IMR-90 (cell line): Measurements from ENCODE around the gene MALL. TPM values are rescaled to one million over a fixed set of nuclear protein-coding genes. Genes with fewer than 3 reads are reported as not detected.
"Not testable (repeated sequence)": the region's sequence is repeated elsewhere in the genome, so short reads cannot be mapped to it uniquely, and the experiment has no call there.

Experiments
- ATAC-seq: fragments of 200-7000 bp; cut with Tn5 transposase; 2 replicates; pipeline ENCODE4 v1.9.1; 2020; ENCODE audit warnings: low read depth, mild to moderate bottlenecking, moderate library complexity
- BruUV-seq: library from RNA; stranded (reverse); fragments of 400-500 nt; replicated peaks from 2 replicates; lab custom pipeline; 2021; lab: Mats Ljungman, UMichigan
- CTCF ChIA-PET: fragments of 300-600 bp; formaldehyde crosslinking; extraction: SDS; loops from one replicate; lab custom pipeline; 2021; ENCODE audit warnings: antibody characterized with exemption; lab: Yijun Ruan, JAX
- POLR2A ChIA-PET: fragments of 300-600 bp; sonication (Branson Sonifier 250); formaldehyde crosslinking; loops from one replicate; lab custom pipeline; 2022; ENCODE audit warnings: antibody characterized with exemption; ENCODE audit not compliant: unreplicated experiment; lab: Charles Lee
- DNase-seq: peaks from one replicate; pipeline ENCODE4 v3.0.0; 2013
- H2AFZ ChIP-seq: replicated peaks from 2 replicates; pipeline ENCODE3; 2013; ENCODE audit warnings: low read length, mild to moderate bottlenecking; ENCODE audit not compliant: poor library complexity
- H2AK5ac ChIP-seq: 2 replicates; pipeline ENCODE4 v1.6.1; 2013; ENCODE audit warnings: low read depth, low read length, inconsistent platforms
- H2AK9ac ChIP-seq: replicated peaks from 2 replicates; pipeline ENCODE3; 2013; ENCODE audit warnings: mild to moderate bottlenecking, low read depth, low read length, moderate library complexity; ENCODE audit not compliant: poor library complexity
- H2BK120ac ChIP-seq: 2 replicates; pipeline ENCODE4 v1.6.1; 2013; ENCODE audit warnings: low read depth, low read length, inconsistent platforms
- H2BK15ac ChIP-seq: 3 replicates; pipeline ENCODE4 v1.6.1; 2013; ENCODE audit warnings: low read depth, low read length, inconsistent platforms
- H2BK20ac ChIP-seq: 2 replicates; pipeline ENCODE4 v1.6.1; 2013; ENCODE audit warnings: low read depth, mild to moderate bottlenecking, inconsistent platforms, low read length, moderate library complexity
- H2BK5ac ChIP-seq: 2 replicates; pipeline ENCODE4 v1.6.1; 2013; ENCODE audit warnings: mild to moderate bottlenecking, low read depth, low read length, inconsistent platforms; ENCODE audit not compliant: poor library complexity, severe bottlenecking
- H3K14ac ChIP-seq: replicated peaks from 2 replicates; pipeline ENCODE4 v1.6.1; 2013; ENCODE audit warnings: low read depth, low read length, inconsistent platforms
- H3K18ac ChIP-seq: 2 replicates; pipeline ENCODE4 v1.6.1; 2013; ENCODE audit warnings: low read depth, low read length, control low read depth
- H3K23ac ChIP-seq: 2 replicates; pipeline ENCODE4 v1.6.1; 2013; ENCODE audit warnings: low read depth, low read length, inconsistent platforms
- H3K27ac ChIP-seq: 2 replicates; pipeline ENCODE4 v1.5.1; 2013; ENCODE audit warnings: mild to moderate bottlenecking, control low read depth, low read length; ENCODE audit not compliant: insufficient read depth
- H3K27me3 ChIP-seq: 2 replicates; pipeline ENCODE4 v1.6.1; 2013; ENCODE audit warnings: low read length; ENCODE audit not compliant: control insufficient read depth, insufficient read depth
- H3K36me3 ChIP-seq: 2 replicates; pipeline ENCODE4 v1.6.1; 2013; ENCODE audit warnings: low read length, mixed read lengths; ENCODE audit not compliant: control insufficient read depth, insufficient read depth
- H3K4ac ChIP-seq: 2 replicates; pipeline ENCODE4 v1.6.1; 2013; ENCODE audit warnings: low read depth, low read length, inconsistent platforms
- H3K4me1 ChIP-seq: 2 replicates; pipeline ENCODE4 v1.6.1; 2013; ENCODE audit warnings: low read length, mixed read lengths; ENCODE audit not compliant: control insufficient read depth, insufficient read depth
- H3K4me2 ChIP-seq: 2 replicates; pipeline ENCODE4 v1.6.1; 2013; ENCODE audit warnings: low read depth, mild to moderate bottlenecking, control low read depth, low read length, moderate library complexity
- H3K4me3 ChIP-seq: 2 replicates; pipeline ENCODE4 v1.5.1; 2013; ENCODE audit warnings: low read depth, mild to moderate bottlenecking, control low read depth, low read length, moderate library complexity; ENCODE audit not compliant: insufficient read depth
- H3K56ac ChIP-seq: 2 replicates; pipeline ENCODE4 v1.6.1; 2013; ENCODE audit warnings: low read length, inconsistent platforms; ENCODE audit not compliant: insufficient read depth; ENCODE audit errors: extremely low read depth
- H3K79me1 ChIP-seq, 2 experiments: 2 replicates each; pipeline ENCODE4 v1.6.1; 2013; ENCODE audit warnings: low read length in 2 of 2, inconsistent platforms in 1 of 2, low read depth in 1 of 2
- H3K9ac ChIP-seq: 2 replicates; pipeline ENCODE4 v1.6.1; 2013; ENCODE audit warnings: low read depth, low read length, control low read depth
- H3K9me1 ChIP-seq: 2 replicates; pipeline ENCODE4 v1.6.1; 2013; ENCODE audit warnings: low read length, inconsistent platforms; ENCODE audit not compliant: insufficient read depth
- H3K9me3 ChIP-seq: 2 replicates; pipeline ENCODE4 v1.6.1; 2013; ENCODE audit warnings: low read length; ENCODE audit not compliant: control insufficient read depth, insufficient read depth
- H4K20me1 ChIP-seq: 2 replicates; pipeline ENCODE4 v1.6.1; 2013; ENCODE audit warnings: low read length, inconsistent platforms; ENCODE audit not compliant: insufficient read depth
- H4K5ac ChIP-seq: 2 replicates; pipeline ENCODE4 v1.6.1; 2013; ENCODE audit warnings: mild to moderate bottlenecking, low read depth, low read length, control low read depth
- H4K8ac ChIP-seq, 2 experiments: 2 replicates each; pipeline ENCODE4 v1.6.1; 2013; ENCODE audit warnings: low read depth in 2 of 2, low read length in 2 of 2, control low read depth in 1 of 2, inconsistent platforms in 1 of 2
- H4K91ac ChIP-seq: 2 replicates; pipeline ENCODE4 v1.6.1; 2013; ENCODE audit warnings: low read depth, low read length, inconsistent platforms; ENCODE audit not compliant: insufficient read depth
- WGBS, 2 experiments: methylation state at CpG; one replicate each; pipeline versions ENCODE4 v1.1.5 to v1.1.7; 2013; ENCODE audit warnings: missing lambda C conversion rate in 2 of 2; ENCODE audit not compliant: insufficient read length in 1 of 2; ENCODE audit errors: extremely low coverage in 2 of 2; 5-methylcytosine and 5-hydroxymethylcytosine counted together
- dilution Hi-C: fragments of 300-500 bp; cut with HindIII; formaldehyde crosslinking; loops from one replicate; pipeline ENCODE4 v1.14.3; 2018; ENCODE audit warnings: low sequenced_read_pairs; ENCODE audit not compliant: unreplicated experiment
- in situ Hi-C: fragments of 300-500 bp; cut with MboI; formaldehyde crosslinking; loops from 3 replicates; pipeline ENCODE4 v1.14.3; 2019; ENCODE audit warnings: low sequenced_read_pairs, inconsistent platforms, mixed read lengths
- intact Hi-C: fragments of 100-400 bp; cut with micrococcal nuclease; formaldehyde crosslinking; loops from 2 replicates; pipeline ENCODE4 v1.10.0; 2022
- polyA plus RNA-seq, 3 experiments: library from polyadenylated mRNA; depleted of rRNA; stranded (reverse); fragments of >200 nt; gene quantifications; 2 replicates each; pipeline ENCODE4 v1.2.3, GENCODE V29; 2012; ENCODE audit warnings: low replicate concordance in 1 of 3
- total RNA-seq: library from RNA; depleted of rRNA; stranded (reverse); fragments of >200 nt; gene quantifications from 2 replicates; pipeline ENCODE4 v1.2.3, GENCODE V29; 2012

MALL gene
- total and polyA plus RNA-seq, 2 of the 4 experiments (the other 2 are of a cell fraction) = 1.6 TPM

DNA sequence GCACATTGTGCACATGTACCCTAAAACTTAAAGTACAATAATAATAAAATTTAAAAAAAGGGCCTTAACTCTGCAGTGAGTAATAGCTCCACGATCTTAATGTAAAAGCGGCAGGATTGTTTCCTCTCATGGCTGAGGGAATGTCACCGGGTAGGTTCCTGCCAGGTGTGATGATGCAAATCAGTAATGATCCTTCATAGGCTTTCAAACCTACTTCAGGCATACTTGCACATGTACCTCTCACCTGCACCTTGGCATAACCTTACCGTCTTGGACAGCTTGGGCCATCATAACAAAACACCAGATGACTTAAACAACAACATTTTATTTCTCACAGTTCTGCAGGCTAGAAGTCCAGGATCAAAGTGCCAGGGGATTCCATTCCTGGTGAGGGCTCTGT, 39.7 kb downstream of the MALL start:
- CTCF ChIA-PET = not testable (repeated sequence)

DNA sequence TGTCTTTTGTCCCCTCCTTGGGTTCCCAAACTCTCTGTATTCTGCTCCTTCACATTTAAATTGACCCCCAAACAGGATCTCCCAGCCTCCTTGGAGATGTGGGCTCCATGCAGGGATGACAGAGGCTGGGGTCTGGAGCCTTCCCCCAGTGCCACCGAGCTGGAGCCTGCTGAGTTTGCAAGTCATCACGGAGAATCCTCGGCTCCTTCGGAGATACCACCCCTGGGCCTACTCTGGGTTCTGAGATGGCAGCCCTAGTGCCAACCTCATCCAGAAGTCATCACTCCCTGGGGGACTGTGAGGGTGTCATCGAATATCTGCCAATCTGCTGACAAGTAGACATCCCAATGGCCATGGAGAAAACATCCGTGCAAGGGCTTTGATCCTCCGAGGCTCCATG, 45.8 kb downstream of the MALL start:
- H3K4ac ChIP-seq, H3K4me1 ChIP-seq, H3K18ac ChIP-seq, DNase-seq, POLR2A ChIA-PET, H2AFZ ChIP-seq, H3K9ac ChIP-seq, H3K14ac ChIP-seq, H3K23ac ChIP-seq, H4K5ac ChIP-seq, H3K56ac ChIP-seq, H3K4me3 ChIP-seq, in situ Hi-C loops, H2AK5ac ChIP-seq, H4K8ac ChIP-seq, H2AK9ac ChIP-seq, H2BK5ac ChIP-seq, BruUV-seq, H3K27ac ChIP-seq, H4K20me1 ChIP-seq, H4K91ac ChIP-seq, ATAC-seq, H3K9me1 ChIP-seq, H2BK20ac ChIP-seq, H3K9me3 ChIP-seq, H2BK15ac ChIP-seq, H3K4me2 ChIP-seq, H3K79me1 ChIP-seq, dilution Hi-C loops, H2BK120ac ChIP-seq, CTCF ChIA-PET, intact Hi-C loops, H3K27me3 ChIP-seq, H3K36me3 ChIP-seq: not testable (repeated sequence)
- no CpG with 5 or more reads among the region's 7 CpGs for WGBS, 2 experiments

More for the DNA sequence above, 39.7 kb downstream of the MALL start:
- H3K4ac ChIP-seq, dilution Hi-C loops, H3K4me1 ChIP-seq, H3K56ac ChIP-seq, H3K79me1 ChIP-seq, H4K20me1 ChIP-seq, H3K9ac ChIP-seq, H3K9me1 ChIP-seq, H3K27me3 ChIP-seq, POLR2A ChIA-PET, H4K8ac ChIP-seq, H3K18ac ChIP-seq, H2BK5ac ChIP-seq, DNase-seq, H3K4me3 ChIP-seq, H3K4me2 ChIP-seq, BruUV-seq, H4K5ac ChIP-seq, H2AK9ac ChIP-seq, H3K36me3 ChIP-seq, H2AFZ ChIP-seq, H3K9me3 ChIP-seq, H2BK20ac ChIP-seq, H4K91ac ChIP-seq, H3K27ac ChIP-seq, H2BK15ac ChIP-seq, H2AK5ac ChIP-seq, H3K14ac ChIP-seq, ATAC-seq, in situ Hi-C loops, intact Hi-C loops, H3K23ac ChIP-seq, H2BK120ac ChIP-seq: not testable (repeated sequence)
- no CpG with 5 or more reads among the region's 4 CpGs for WGBS, 2 experiments
